Uterus (tissue), 2 donors: ENCODE data around the gene ZBTB11.

Source experiments
- POLR2A ChIP-seq, 2 donors: fragments of 450-650 bp; IDR thresholded peaks; one replicate each; pipeline ENCODE4 v1.6.1; 2016; ENCODE audit warnings: antibody characterized with exemption in 2 of 2, mild to moderate bottlenecking in 1 of 2, moderate library complexity in 1 of 2
- TF ChIP-seq, protein P1 (sequence below), 4 experiments: fragments of 200-600 bp in 2 of 4; fragments of 450-650 bp in 2 of 4; sonication (generic) in 2 of 4; IDR thresholded peaks; one replicate each; pipeline ENCODE4 v1.5.1; 2016 to 2019; ENCODE audit warnings: antibody characterized with exemption in 4 of 4, mild to moderate bottlenecking in 2 of 4, moderate library complexity in 1 of 4

DNA sequence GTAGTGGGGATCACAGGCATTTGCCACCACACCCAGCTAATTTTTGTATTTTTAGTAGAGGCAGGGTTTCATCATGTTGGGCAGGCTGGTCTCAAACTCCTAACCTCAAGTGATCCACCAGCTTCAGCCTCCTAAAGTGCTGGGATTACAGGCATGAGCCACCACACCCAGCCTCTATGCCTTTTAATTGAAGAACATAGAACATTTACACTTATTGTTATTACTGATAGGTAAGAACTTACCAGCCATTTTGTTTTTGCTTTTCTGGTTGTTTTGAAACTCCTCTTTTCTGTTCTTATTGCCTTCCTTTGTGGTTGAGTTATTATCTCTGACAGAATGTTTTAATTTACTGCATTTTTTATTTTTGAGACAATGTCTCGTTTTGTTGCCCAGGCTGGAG, 73.7 kb downstream of the ZBTB11 start:
- TF ChIP-seq, protein P1, sequence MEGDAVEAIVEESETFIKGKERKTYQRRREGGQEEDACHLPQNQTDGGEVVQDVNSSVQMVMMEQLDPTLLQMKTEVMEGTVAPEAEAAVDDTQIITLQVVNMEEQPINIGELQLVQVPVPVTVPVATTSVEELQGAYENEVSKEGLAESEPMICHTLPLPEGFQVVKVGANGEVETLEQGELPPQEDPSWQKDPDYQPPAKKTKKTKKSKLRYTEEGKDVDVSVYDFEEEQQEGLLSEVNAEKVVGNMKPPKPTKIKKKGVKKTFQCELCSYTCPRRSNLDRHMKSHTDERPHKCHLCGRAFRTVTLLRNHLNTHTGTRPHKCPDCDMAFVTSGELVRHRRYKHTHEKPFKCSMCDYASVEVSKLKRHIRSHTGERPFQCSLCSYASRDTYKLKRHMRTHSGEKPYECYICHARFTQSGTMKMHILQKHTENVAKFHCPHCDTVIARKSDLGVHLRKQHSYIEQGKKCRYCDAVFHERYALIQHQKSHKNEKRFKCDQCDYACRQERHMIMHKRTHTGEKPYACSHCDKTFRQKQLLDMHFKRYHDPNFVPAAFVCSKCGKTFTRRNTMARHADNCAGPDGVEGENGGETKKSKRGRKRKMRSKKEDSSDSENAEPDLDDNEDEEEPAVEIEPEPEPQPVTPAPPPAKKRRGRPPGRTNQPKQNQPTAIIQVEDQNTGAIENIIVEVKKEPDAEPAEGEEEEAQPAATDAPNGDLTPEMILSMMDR (IDR thresholded peaks at IDR 0.05), result no peak
- TF ChIP-seq POLR2A (IDR thresholded peaks at IDR 0.05), result no peak
